Liver (tissue), 3 donors: ENCODE data around the gene LYSET.

Source experiments
- ATF3 ChIP-seq: IDR thresholded peaks from 2 replicates; pipeline ENCODE4 v1.6.1; 2016; ENCODE audit warnings: antibody characterized with exemption
- FOXA2 ChIP-seq: IDR thresholded peaks from 2 replicates; pipeline ENCODE4 v1.6.1; 2016; ENCODE audit warnings: antibody characterized with exemption
- GABPA ChIP-seq, 2 donors: IDR thresholded peaks in 1 of 2; conservative IDR thresholded peaks in 1 of 2; 2 replicates each; pipeline ENCODE4 v1.6.1; 2016; ENCODE audit warnings: antibody characterized with exemption in 2 of 2, mild to moderate bottlenecking in 1 of 2, moderate library complexity in 1 of 2
- HNF4A ChIP-seq, 2 donors: conservative IDR thresholded peaks; 2 replicates each; pipeline ENCODE4 v1.6.1; 2016; ENCODE audit warnings: antibody characterized with exemption in 2 of 2, mild to moderate bottlenecking in 2 of 2
- JUND ChIP-seq, 2 donors: IDR thresholded peaks; 2 replicates each; pipeline ENCODE4 v1.6.1; 2016; ENCODE audit warnings: antibody characterized with exemption in 2 of 2
- MAX ChIP-seq: IDR thresholded peaks from 2 replicates; pipeline ENCODE4 v1.6.1; 2016; ENCODE audit warnings: antibody characterized with exemption
- RAD21 ChIP-seq, 2 donors: IDR thresholded peaks; 2 replicates each; pipeline ENCODE4 v1.6.1; 2016; ENCODE audit warnings: antibody characterized with exemption in 2 of 2, mild to moderate bottlenecking in 2 of 2
- SP1 ChIP-seq: IDR thresholded peaks from 2 replicates; pipeline ENCODE4 v1.6.1; 2018; ENCODE audit warnings: antibody characterized with exemption, mild to moderate bottlenecking
- TAF1 ChIP-seq: conservative IDR thresholded peaks from 2 replicates; pipeline ENCODE4 v1.6.1; 2016; ENCODE audit warnings: antibody characterized with exemption, mild to moderate bottlenecking
- ZBTB33 ChIP-seq: IDR thresholded peaks from 2 replicates; pipeline ENCODE4 v1.6.1; 2016; ENCODE audit warnings: antibody characterized with exemption
- TF ChIP-seq, protein P1 (sequence below): fragments of 150-350 bp; IDR thresholded peaks from 2 replicates; pipeline ENCODE4 v1.5.1; 2017; ENCODE audit warnings: improper control_type of control experiment, low read depth, low read length; ENCODE audit not compliant: missing input control
- donor health status: healthy.
- donor health status: healthy.

DNA sequence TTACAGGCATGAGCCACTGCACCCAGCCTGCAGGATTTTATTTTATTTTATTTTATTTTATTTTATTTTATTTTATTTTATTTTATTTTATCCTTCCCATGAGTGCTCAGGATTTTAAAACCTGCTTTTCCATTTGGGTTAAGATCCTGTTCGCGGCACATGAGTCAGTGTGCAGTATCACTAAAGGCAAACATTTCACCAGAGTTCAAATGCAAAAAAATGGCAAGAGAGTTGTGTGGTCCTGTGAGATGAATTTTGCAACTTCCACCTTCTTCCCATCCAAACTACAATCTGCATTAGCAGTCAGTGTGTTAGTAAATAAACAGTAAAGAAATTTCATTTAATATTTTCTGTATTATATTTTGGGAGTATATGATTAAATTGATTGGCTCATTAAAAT, 29.4 kb upstream of the LYSET start:
- TF ChIP-seq, protein P1, sequence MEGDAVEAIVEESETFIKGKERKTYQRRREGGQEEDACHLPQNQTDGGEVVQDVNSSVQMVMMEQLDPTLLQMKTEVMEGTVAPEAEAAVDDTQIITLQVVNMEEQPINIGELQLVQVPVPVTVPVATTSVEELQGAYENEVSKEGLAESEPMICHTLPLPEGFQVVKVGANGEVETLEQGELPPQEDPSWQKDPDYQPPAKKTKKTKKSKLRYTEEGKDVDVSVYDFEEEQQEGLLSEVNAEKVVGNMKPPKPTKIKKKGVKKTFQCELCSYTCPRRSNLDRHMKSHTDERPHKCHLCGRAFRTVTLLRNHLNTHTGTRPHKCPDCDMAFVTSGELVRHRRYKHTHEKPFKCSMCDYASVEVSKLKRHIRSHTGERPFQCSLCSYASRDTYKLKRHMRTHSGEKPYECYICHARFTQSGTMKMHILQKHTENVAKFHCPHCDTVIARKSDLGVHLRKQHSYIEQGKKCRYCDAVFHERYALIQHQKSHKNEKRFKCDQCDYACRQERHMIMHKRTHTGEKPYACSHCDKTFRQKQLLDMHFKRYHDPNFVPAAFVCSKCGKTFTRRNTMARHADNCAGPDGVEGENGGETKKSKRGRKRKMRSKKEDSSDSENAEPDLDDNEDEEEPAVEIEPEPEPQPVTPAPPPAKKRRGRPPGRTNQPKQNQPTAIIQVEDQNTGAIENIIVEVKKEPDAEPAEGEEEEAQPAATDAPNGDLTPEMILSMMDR: no peak
- no peak for TF ChIP-seq MAX
- no peak for TF ChIP-seq RAD21 (IDR thresholded peaks at IDR 0.05)
- TF ChIP-seq HNF4A (conservative IDR thresholded peaks at IDR 0.05): no peak
- no peak for TF ChIP-seq GABPA (IDR thresholded peaks at IDR 0.05 in 1 of 2, conservative IDR thresholded peaks at IDR 0.05 in 1 of 2)
- TF ChIP-seq TAF1: no peak
- no peak for TF ChIP-seq ZBTB33
- TF ChIP-seq FOXA2: no peak
- TF ChIP-seq ATF3: no peak
- no peak for TF ChIP-seq JUND (IDR thresholded peaks at IDR 0.05)
- no peak for TF ChIP-seq SP1
